Fibroblast of lung (primary cell): ENCODE measurements around the gene OLFML3.

Source experiments
- CTCF ChIP-seq, 2 donors: IDR thresholded peaks in 1 of 2; conservative IDR thresholded peaks in 1 of 2; 1 replicate in 1 of 2; 2 replicates in 1 of 2; pipeline ENCODE4 v1.5.1; 2011 to 2012; ENCODE audit warnings: low read length in 2 of 2, control low read depth in 1 of 2, inconsistent platforms in 1 of 2, low read depth in 1 of 2, mild to moderate bottlenecking in 1 of 2
- EZH2 ChIP-seq: IDR thresholded peaks from 2 replicates; pipeline ENCODE4 v1.5.1; 2012; ENCODE audit warnings: low read length, control low read depth, mild to moderate bottlenecking; ENCODE audit errors: missing control alignments

GRCh38 chr1:114008480-114008941, 29.2 kb downstream of the OLFML3 start:
- no peak for TF ChIP-seq CTCF (conservative IDR thresholded peaks at IDR 0.05 in 1 of 2, IDR thresholded peaks at IDR 0.05 in 1 of 2; ENCODE audit: low read depth in 1 of 2, low read length in 2 of 2)
- TF ChIP-seq EZH2, result no peak
